ENCODE results near the gene TBCCD1.

Gene TBCCD1

DNA sequence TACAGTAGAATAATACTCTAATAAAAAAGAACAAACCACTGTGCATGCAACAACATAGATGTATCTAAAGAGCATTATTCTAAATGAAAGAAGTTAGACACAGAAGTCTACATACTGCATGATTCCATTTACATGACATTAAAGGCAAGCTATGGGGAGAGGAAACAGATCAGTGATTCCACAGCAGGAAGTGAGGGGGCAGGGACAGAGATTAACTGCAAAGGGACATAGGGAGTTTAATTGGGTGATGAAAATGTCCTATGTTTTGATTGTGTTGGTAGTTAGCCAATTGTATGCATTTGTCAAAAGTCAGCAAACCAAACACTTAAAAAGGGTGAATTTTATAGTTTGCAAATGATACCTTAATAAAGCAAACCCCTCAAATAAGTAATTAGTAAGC lies 36.7 kb downstream of the TBCCD1 start:
- no peak for TF ChIP-seq CTCF (IDR thresholded peaks at IDR 0.05; ENCODE audit: low read depth, low read length)
- no peak for DNase-seq (ENCODE audit: extremely low read depth, low read depth)

DNA sequence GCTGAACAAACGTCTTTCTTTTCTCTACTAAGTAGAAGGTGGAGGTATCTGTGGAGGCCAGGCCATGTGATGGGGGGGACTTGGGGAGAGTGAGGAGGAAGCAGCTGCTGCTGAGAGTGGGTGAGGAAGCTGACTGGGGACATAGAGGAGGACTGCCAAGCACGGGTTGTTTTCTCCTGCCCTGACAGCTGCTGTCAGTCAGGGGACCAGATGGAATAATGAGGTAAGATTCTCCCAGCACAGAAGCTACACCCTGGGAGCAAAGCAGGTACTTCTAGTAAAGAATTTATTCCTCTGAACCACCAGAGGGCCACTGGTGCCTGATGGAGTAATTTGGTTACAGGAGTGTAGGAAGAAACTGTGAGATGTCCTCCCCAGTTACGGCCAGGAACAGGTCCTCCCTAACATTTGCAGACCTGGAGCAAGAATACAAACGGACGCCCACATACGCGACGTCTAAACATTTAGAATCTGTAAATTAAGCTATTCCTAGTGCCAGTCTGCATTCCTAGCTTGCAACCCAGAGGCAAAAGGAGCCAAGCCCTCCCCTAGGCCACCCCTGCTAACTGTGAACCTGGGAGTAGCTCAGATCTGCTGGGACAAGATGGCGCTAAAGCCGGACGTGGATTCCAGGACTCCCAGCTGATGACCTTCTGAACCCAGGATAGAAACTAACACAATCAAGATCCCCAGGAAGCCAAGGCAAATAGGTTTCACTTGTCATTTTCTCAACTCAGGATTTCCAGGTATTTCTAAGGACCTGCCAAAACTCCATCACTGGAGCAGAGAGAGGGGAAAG lies 37.7 kb downstream of the TBCCD1 start:
- TF ChIP-seq CTCF (IDR thresholded peaks at IDR 0.05; ENCODE audit: low read depth, low read length), result no peak
- no peak for DNase-seq (ENCODE audit: extremely low read depth, low read depth)

- DNase-seq (ENCODE audit: extremely low read depth, low read depth), result no peak
- TF ChIP-seq CTCF (IDR thresholded peaks at IDR 0.05; ENCODE audit: low read depth, low read length), result no peak
Measured at GRCh38 chr3:186526256-186526606, 40.9 kb downstream of the TBCCD1 start.

DNA sequence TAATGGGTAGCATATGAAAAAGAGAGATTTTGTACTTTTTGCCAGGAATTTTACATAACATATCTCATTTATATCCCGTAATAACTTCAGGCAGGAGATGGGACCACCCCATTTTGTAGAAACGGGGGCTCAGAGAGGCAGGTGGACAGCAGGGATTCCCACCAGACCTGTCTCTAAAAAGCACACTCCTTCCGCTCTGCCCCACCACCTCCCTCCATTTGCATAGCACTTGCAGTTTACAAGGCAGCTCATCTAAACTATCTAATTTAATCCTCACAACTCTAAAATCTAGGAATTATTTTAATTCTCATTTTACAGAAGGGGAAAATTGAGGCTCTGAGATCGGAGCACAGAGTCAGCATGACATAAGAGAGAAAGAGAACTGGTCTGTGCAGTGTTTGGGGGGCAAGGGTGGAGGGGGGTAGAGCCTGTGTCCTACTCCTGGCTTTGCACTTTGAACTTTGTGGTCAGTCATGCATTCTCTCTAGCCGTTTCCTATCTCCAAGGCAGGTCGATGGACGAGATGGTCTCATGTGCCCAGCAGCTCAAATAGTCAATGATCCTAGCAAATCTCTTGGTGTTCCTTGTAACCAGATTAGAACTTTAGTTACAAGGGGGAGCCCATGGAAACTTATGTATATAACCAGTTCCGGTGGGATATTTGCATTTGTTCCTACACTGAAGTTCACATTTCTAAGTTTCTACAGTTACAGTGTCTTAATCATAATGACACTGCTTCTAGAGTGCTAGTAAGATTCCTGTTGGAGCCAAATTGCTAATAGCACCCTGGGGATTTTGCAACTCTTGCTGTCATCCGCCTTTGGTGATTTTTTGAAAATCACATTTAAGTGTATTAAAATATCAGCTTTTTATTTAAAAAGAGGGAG lies 41.5 kb downstream of the TBCCD1 start:
- DNase-seq (ENCODE audit: extremely low read depth, low read depth), result no peak
- no peak for TF ChIP-seq CTCF (IDR thresholded peaks at IDR 0.05; ENCODE audit: low read depth, low read length)

- TF ChIP-seq CTCF (IDR thresholded peaks at IDR 0.05; ENCODE audit: low read depth, low read length), result no peak
- DNase-seq (ENCODE audit: extremely low read depth, low read depth), result no peak
Measured at GRCh38 chr3:186524616-186525015, 42.5 kb downstream of the TBCCD1 start.

DNA sequence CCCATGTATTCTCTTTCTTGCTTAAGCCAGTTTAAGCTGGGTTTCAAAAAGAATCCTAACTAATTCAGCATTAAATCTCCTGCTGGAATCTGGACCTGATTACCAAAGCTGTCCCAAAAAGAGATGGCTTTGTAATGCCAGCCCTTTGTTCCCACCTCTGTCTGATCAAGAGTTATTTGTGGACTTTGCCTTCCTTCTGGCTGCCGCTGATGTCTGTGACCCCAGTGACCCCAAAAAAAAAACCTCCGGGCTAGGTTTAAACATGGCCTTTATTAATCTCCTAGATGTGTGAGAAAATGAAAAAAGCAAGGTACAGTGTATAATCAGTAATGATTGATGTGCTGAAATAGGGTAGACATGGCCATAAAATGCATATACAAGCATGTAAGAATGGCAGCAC lies 43.7 kb downstream of the TBCCD1 start:
- no peak for TF ChIP-seq CTCF (IDR thresholded peaks at IDR 0.05; ENCODE audit: low read depth, low read length)
- no peak for DNase-seq (ENCODE audit: extremely low read depth, low read depth)

DNA sequence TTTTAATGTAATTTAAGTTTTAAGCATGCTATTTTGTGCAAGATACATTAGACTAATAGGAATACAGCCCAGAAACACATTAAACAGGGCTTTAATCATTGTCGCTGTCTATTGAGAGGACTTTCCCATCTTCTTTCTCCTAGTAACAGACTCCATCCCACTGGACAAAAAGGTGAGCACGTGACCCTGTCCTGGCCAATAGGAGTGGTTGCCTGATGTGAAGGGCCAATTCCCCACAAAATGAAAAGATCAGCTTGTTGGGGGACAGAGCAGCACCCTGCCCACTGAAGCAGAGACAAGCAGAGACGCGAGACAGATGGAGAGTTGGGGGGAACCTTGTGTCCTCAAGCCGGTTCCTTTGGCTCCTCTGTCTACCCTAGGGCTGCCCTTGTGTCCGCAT lies 44.1 kb downstream of the TBCCD1 start:
- no peak for TF ChIP-seq CTCF (IDR thresholded peaks at IDR 0.05; ENCODE audit: low read depth, low read length)
- DNase-seq (ENCODE audit: extremely low read depth, low read depth), result no peak

Data from AG09319 (cell line).